GM10266 (cell line): Measurements from ENCODE around the gene ZNF780A.

Experiments used
- DNase-seq: peaks from one replicate; pipeline ENCODE4 v3.0.0; 2012; ENCODE audit errors: extremely low spot score
- CTCF ChIP-seq: IDR thresholded peaks from 2 replicates; pipeline ENCODE4 v1.5.1; 2012; ENCODE audit warnings: mild to moderate bottlenecking, low read depth; ENCODE audit not compliant: control insufficient read depth, insufficient read depth; ENCODE audit errors: missing control alignments

Gene ZNF780A

GRCh38 chr19:40090241-40091204, at the start of gene ZNF780A:
ZNF780A (minus strand) TSS chr19:40090943; CDS start chr19:40084753, 6,190 bp downstream.
- DNase-seq = peak; percentile 73
- no peak for TF ChIP-seq CTCF

GRCh38 chr19:40139533-40140287, 49.0 kb upstream of the ZNF780A start:
- DNase-seq = peak; percentile 56
- TF ChIP-seq CTCF = peak; percentile 76

- no peak for DNase-seq
- no peak for TF ChIP-seq CTCF
Measured at GRCh38 chr19:40136818-40137217, 46.1 kb upstream of the ZNF780A start.

- TF ChIP-seq CTCF = no peak
- DNase-seq = no peak
Measured at GRCh38 chr19:40134866-40135265, 44.1 kb upstream of the ZNF780A start.

- TF ChIP-seq CTCF = no peak
- no peak for DNase-seq
Measured at GRCh38 chr19:40133491-40133890, 42.7 kb upstream of the ZNF780A start.

- no peak for TF ChIP-seq CTCF
- no peak for DNase-seq
Measured at GRCh38 chr19:40130013-40130412, 39.3 kb upstream of the ZNF780A start.
